ENCODE data around the gene INSM2.

INSM2 gene

GRCh38 chr14:35549551-35549950, 15.6 kb downstream of the INSM2 start:
- no peak for DNase-seq

- DNase-seq, result no peak
Observed at GRCh38 chr14:35551081-35551480, 17.1 kb downstream of the INSM2 start.

DNA sequence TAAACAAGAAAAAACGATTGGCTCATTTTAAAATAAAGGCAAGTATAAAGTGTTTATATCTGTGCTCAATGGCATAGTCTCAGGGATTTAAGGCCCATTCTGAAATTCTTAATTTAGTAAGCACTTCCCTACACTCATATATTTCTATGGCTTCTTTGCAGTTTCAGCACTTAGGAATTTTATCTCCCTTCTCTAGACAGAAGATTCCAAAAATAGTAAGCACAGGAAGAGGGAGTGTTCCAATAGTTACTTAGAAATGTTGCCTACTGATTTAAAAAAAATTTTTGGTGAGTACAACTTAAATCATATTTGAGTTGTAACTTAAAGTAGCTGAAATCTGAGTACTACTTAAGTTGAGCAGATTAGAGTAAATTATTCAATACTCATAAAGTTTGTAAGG, 19.8 kb downstream of the INSM2 start:
- no peak for DNase-seq

GRCh38 chr14:35556548-35556947, 22.6 kb downstream of the INSM2 start:
- DNase-seq, result no peak

DNA sequence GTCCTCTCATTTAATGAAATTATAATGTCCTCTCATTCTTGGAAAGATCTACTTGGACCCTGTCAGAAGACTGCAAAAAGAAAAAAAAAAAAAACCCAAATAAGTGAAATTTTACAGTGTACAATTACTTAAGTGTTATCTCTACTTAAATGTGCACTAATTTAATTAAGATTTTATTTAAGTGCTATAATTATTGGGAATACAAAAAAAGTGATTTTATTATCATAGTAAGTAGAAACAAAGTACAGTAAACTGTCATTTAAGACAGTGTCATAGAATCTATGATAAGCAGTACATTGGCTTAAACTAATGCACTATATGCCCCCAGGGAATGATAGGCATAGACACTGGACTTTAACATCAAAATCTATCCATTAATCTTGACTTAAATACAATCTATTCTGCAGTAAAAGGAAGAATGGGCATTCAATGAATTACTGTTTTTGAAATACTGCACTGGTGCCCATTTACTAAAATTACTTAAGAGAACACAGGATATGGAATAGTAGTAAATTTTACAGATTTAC, 23.3 kb downstream of the INSM2 start:
- no peak for DNase-seq

- no peak for DNase-seq
Observed at GRCh38 chr14:35558680-35559079, 24.7 kb downstream of the INSM2 start.

DNA sequence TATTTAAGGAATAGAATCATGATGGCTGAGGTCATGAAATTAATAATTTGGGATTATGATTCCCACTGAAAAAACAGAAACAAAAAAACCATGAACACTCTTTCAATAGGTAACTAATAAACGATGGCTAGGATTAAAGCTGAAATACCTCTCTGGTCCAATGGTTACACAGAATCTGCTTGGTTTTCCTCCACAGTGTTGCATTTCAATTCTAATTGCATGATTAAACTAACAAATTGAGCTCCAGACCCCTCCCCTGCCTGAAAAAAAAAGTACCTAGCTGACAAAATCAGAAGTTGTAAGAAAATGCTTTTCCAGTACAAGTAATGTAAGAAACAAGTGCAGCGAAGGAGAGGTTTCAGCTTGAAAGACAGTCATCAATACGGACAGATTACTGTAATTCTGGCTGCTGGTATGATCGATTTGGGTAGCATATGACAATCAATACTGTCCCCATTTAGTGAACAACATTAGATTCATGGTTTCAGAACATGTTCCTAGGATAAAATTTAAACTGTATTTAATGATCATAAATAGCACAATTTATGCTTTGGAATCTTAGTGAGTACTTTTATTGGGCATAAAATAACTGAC, 32.0 kb downstream of the INSM2 start:
- DNase-seq, result no peak

DNA sequence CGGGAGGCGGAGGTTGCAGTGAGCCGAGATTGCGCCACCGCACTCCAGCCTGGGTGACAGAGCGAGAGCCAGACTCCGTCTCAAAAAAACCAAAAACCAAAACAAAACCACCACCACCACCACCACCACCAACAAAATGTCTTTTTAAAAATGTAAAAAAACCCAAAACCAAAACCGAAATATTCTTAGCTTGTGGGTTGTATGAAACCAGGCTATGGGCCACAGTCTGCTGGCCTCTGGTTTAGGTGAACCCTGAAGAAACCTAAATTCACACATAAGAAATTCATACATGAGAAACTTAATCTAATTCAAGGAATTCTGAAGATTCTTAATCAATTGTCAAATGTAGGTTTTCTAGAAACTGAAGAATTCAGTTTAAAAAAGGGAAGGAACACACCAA, 37.6 kb downstream of the INSM2 start:
- no peak for DNase-seq

GRCh38 chr14:35573911-35574310, 39.9 kb downstream of the INSM2 start:
- DNase-seq, result no peak

- no peak for DNase-seq
Observed at GRCh38 chr14:35576260-35576659, 42.3 kb downstream of the INSM2 start.

DNA sequence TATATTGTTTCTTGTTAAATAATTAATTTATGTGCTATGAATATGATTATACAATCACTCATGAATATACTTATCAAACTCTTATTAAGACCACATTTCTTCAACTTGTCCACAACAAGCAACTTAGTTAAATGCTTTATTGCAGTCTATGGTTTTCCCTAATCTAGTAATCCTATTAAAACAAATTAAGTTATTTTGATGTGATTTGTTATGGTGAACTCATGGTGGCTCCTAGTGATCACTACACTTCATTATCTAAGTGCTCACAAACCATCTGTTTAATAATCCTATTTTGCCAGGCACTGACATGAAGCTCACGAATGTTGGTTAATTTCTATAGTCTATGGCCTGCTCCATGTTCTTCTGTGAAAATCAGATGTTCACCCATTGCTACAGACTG, 42.9 kb downstream of the INSM2 start:
- DNase-seq, result no peak

DNA sequence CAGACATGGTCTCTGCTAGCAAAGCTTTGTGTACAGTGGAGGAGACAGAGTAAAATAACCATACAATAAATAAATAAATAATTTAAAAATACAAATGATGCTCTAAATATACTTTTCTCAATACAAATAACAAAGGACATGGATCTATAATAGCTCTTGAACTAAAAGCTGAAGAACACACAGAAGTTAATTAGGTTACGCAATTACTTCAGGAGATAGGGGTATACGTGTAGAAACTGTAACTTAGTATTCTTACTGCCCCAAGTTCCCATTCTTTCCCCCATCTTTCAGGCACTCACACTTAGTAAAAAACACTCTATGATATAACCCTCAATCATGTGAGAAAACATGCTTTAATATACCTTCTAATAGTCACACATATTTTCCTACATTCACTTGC, 44.2 kb downstream of the INSM2 start:
- no peak for DNase-seq

GRCh38 chr14:35578639-35579038, 44.7 kb downstream of the INSM2 start:
- no peak for DNase-seq

All from CD4-positive, alpha-beta T cell treated with Interferon gamma for 1 hour (primary cell).